H9 (cell line): ENCODE results near the gene CDKL4. TPM values are rescaled to one million over a fixed set of nuclear protein-coding genes. Genes with fewer than 3 reads are reported as not detected.

Experiments used
- DNase-seq: peaks from one replicate; pipeline ENCODE4 v3.0.0-alpha.2; 2017
- H2AFZ ChIP-seq: one replicate; pipeline ENCODE4 v1.6.1; 2013; ENCODE audit warnings: mild to moderate bottlenecking, low read length, control low read depth, moderate library complexity
- H2AK5ac ChIP-seq: 2 replicates; pipeline ENCODE4 v1.6.1; 2013; ENCODE audit warnings: low read length, control low read depth, mixed read lengths; ENCODE audit not compliant: insufficient read length
- H2BK120ac ChIP-seq: one replicate; pipeline ENCODE4 v1.6.1; 2013; ENCODE audit warnings: low read depth, mild to moderate bottlenecking, low read length, control low read depth, inconsistent platforms; ENCODE audit not compliant: poor library complexity, severe bottlenecking
- H2BK12ac ChIP-seq: 2 replicates; pipeline ENCODE4 v1.6.1; 2013; ENCODE audit warnings: low read length, control low read depth, mixed read lengths, low read depth; ENCODE audit not compliant: insufficient read length
- H2BK15ac ChIP-seq: 2 replicates; pipeline ENCODE4 v1.6.1; 2013; ENCODE audit warnings: low read depth, low read length, control low read depth
- H2BK20ac ChIP-seq: one replicate; pipeline ENCODE4 v1.6.1; 2013; ENCODE audit warnings: low read depth, mild to moderate bottlenecking, low read length, control low read depth, inconsistent platforms; ENCODE audit not compliant: poor library complexity, severe bottlenecking
- H2BK5ac ChIP-seq: 2 replicates; pipeline ENCODE4 v1.6.1; 2013; ENCODE audit warnings: low read length, control low read depth, mixed read lengths; ENCODE audit not compliant: insufficient read length
- H3K14ac ChIP-seq: 2 replicates; pipeline ENCODE4 v1.6.1; 2013; ENCODE audit warnings: low read length, control low read depth; ENCODE audit not compliant: insufficient read depth
- H3K18ac ChIP-seq: 2 replicates; pipeline ENCODE4 v1.6.1; 2013; ENCODE audit warnings: low read depth, mild to moderate bottlenecking, mixed read lengths, low read length, control low read depth; ENCODE audit not compliant: insufficient read length
- H3K23ac ChIP-seq: 2 replicates; pipeline ENCODE4 v1.6.1; 2013; ENCODE audit warnings: low read length, control low read depth, mixed read lengths, low read depth; ENCODE audit not compliant: insufficient read length
- H3K23me2 ChIP-seq: 2 replicates; pipeline ENCODE4 v1.6.1; 2013; ENCODE audit warnings: low read depth, mild to moderate bottlenecking, mixed read lengths, low read length, control low read depth; ENCODE audit not compliant: insufficient read length, poor library complexity, severe bottlenecking
- H3K27ac ChIP-seq: 2 replicates; pipeline ENCODE4 v1.5.1; 2013; ENCODE audit warnings: low read length, control low read depth, mixed read lengths, low read depth; ENCODE audit not compliant: insufficient read length
- H3K27me3 ChIP-seq: 2 replicates; pipeline ENCODE4 v1.6.1; 2013; ENCODE audit warnings: low read length, control low read depth, inconsistent platforms; ENCODE audit not compliant: insufficient read depth
- H3K4ac ChIP-seq: 2 replicates; pipeline ENCODE4 v1.6.1; 2013; ENCODE audit warnings: low read depth, mild to moderate bottlenecking, control low read depth, inconsistent platforms, low read length, moderate library complexity
- H3K4me1 ChIP-seq: 2 replicates; pipeline ENCODE4 v1.6.1; 2013; ENCODE audit warnings: low read length, control low read depth, inconsistent platforms; ENCODE audit not compliant: insufficient read depth
- H3K4me2 ChIP-seq: 2 replicates; pipeline ENCODE4 v1.6.1; 2013; ENCODE audit warnings: low read length, control low read depth, mixed read lengths; ENCODE audit not compliant: insufficient read length, insufficient read depth
- H3K56ac ChIP-seq: 2 replicates; pipeline ENCODE4 v1.6.1; 2013; ENCODE audit warnings: low read depth, mild to moderate bottlenecking, mixed read lengths, low read length, control low read depth; ENCODE audit not compliant: insufficient read length
- H3K79me1 ChIP-seq: 2 replicates; pipeline ENCODE4 v1.6.1; 2013; ENCODE audit warnings: low read depth, mild to moderate bottlenecking, moderate library complexity, low read length, control low read depth, inconsistent platforms; ENCODE audit not compliant: insufficient read depth, poor library complexity, severe bottlenecking
- H3K79me2 ChIP-seq: 2 replicates; pipeline ENCODE4 v1.6.1; 2013; ENCODE audit warnings: low read length, control low read depth, inconsistent platforms; ENCODE audit not compliant: insufficient read depth
- H3K9ac ChIP-seq: 2 replicates; pipeline ENCODE4 v1.6.1; 2013; ENCODE audit warnings: low read length, control low read depth, mixed read lengths; ENCODE audit not compliant: insufficient read length; ENCODE audit errors: extremely low read depth
- H3K9me3 ChIP-seq: one replicate; pipeline ENCODE4 v1.6.1; 2013; ENCODE audit warnings: low read depth, low read length, inconsistent platforms; ENCODE audit not compliant: control insufficient read depth
- H3T11ph ChIP-seq: one replicate; pipeline ENCODE4 v1.6.1; 2013; ENCODE audit warnings: mild to moderate bottlenecking, low read length, control low read depth, inconsistent platforms
- H4K20me1 ChIP-seq: one replicate; pipeline ENCODE4 v1.6.1; 2013; ENCODE audit not compliant: control insufficient read depth, insufficient read length, insufficient read depth
- H4K5ac ChIP-seq: 2 replicates; pipeline ENCODE4 v1.6.1; 2013; ENCODE audit warnings: low read depth, mild to moderate bottlenecking, mixed read lengths, low read length, control low read depth; ENCODE audit not compliant: insufficient read length
- H4K8ac ChIP-seq: replicated peaks from 2 replicates; pipeline ENCODE4 v1.6.1; 2013; ENCODE audit warnings: low read length, control low read depth, mixed read lengths, low read depth; ENCODE audit not compliant: insufficient read length
- H4K91ac ChIP-seq: 2 replicates; pipeline ENCODE4 v1.6.1; 2013; ENCODE audit warnings: low read depth, mild to moderate bottlenecking, moderate library complexity, mixed read lengths, low read length, control low read depth; ENCODE audit not compliant: insufficient read length
- H3K27ac Mint-ChIP-seq, 3 experiments: 2 replicates in 2 of 3; 3 replicates in 1 of 3; pipeline ENCODE4 v1.8.0; 2020 to 2021; ENCODE audit warnings: mixed read lengths in 3 of 3, mild to moderate bottlenecking in 1 of 3, moderate library complexity in 1 of 3
- H3K27me3 Mint-ChIP-seq: 2 replicates; pipeline ENCODE4 v1.8.0; 2021; ENCODE audit warnings: low read depth, mild to moderate bottlenecking, moderate library complexity, mixed read lengths
- H3K36me3 Mint-ChIP-seq, 3 experiments: 2 replicates in 2 of 3; 3 replicates in 1 of 3; pipeline ENCODE4 v1.8.0; 2020 to 2021; ENCODE audit warnings: low read depth in 3 of 3, mixed read lengths in 3 of 3; ENCODE audit not compliant: insufficient read depth in 1 of 3
- H3K4me1 Mint-ChIP-seq, 2 experiments: 2 replicates each; pipeline ENCODE4 v1.8.0; 2020; ENCODE audit warnings: mixed read lengths in 2 of 2
- H3K4me3 Mint-ChIP-seq, 2 experiments: 2 replicates in 1 of 2; 3 replicates in 1 of 2; pipeline ENCODE4 v1.8.0; 2020 to 2021; ENCODE audit warnings: mild to moderate bottlenecking in 2 of 2, mixed read lengths in 2 of 2, moderate library complexity in 1 of 2
- H3K9me3 Mint-ChIP-seq, 2 experiments: 2 replicates in 1 of 2; 3 replicates in 1 of 2; pipeline ENCODE4 v1.8.0; 2020; ENCODE audit warnings: mild to moderate bottlenecking in 2 of 2, mixed read lengths in 2 of 2, moderate library complexity in 1 of 2
- total RNA-seq: library from RNA; stranded (reverse); gene quantifications from 2 replicates; pipeline ENCODE4 v1.2.1, GENCODE V29; 2021
- TF ChIP-seq, protein P1 (sequence below): fragments of 200-600 bp; sonication (generic); conservative IDR thresholded peaks from 3 replicates; pipeline ENCODE4 v1.8.0; 2021; ENCODE audit warnings: antibody characterized with exemption, mild to moderate bottlenecking

The CDKL4 gene
- total RNA-seq, 1 experiment from 2014 or later = not detected

- peaks cover 4% of the 10 kb centered on the region in 2 experiments; a peak in 4 of 5 replicates for H3K9me3 Mint-ChIP-seq
- H2AFZ ChIP-seq = no peak overlapping the region
- no peak overlapping the region for H3K9ac ChIP-seq
- H2BK15ac ChIP-seq = no peak overlapping the region
- H3K27me3 ChIP-seq = no peaks in the 10 kb centered on the region
- H3K23me2 ChIP-seq = no peaks in the 10 kb centered on the region
- H3K18ac ChIP-seq = no peak overlapping the region
- H4K91ac ChIP-seq = no peak overlapping the region
- no peaks in the 10 kb centered on the region for H3K4me1 ChIP-seq
- H3K27me3 Mint-ChIP-seq = no peaks in the 10 kb centered on the region
- H3K23ac ChIP-seq = no peak overlapping the region
- H2AK5ac ChIP-seq = no peak overlapping the region
- no peak overlapping the region for H3K4ac ChIP-seq
- no peak overlapping the region for H2BK12ac ChIP-seq
- no peaks in the 10 kb centered on the region for H3K79me1 ChIP-seq
- no peak overlapping the region for H3K56ac ChIP-seq
- H2BK5ac ChIP-seq = no peak overlapping the region
- peaks cover 7% of the 10 kb centered on the region for H3K9me3 ChIP-seq
- no peak overlapping the region for H2BK120ac ChIP-seq
- H3K27ac Mint-ChIP-seq = no peak overlapping the region
- no peak overlapping the region for H3K4me3 Mint-ChIP-seq
- H4K8ac ChIP-seq = no peak overlapping the region
- H3K79me2 ChIP-seq = no peaks in the 10 kb centered on the region
- H3K27ac ChIP-seq = no peak overlapping the region
- H3K36me3 Mint-ChIP-seq = peaks cover 57 to 66% (median 62%) of the 10 kb centered on the region in 3 experiments
- H3K4me2 ChIP-seq = no peak overlapping the region
- no peak overlapping the region for H3T11ph ChIP-seq
- no peak overlapping the region for H3K14ac ChIP-seq
- H4K20me1 ChIP-seq = no peaks in the 10 kb centered on the region
- H2BK20ac ChIP-seq = no peak overlapping the region
- H3K4me1 Mint-ChIP-seq = no peaks in the 10 kb centered on the region
- no peak for DNase-seq
- TF ChIP-seq, protein P1, sequence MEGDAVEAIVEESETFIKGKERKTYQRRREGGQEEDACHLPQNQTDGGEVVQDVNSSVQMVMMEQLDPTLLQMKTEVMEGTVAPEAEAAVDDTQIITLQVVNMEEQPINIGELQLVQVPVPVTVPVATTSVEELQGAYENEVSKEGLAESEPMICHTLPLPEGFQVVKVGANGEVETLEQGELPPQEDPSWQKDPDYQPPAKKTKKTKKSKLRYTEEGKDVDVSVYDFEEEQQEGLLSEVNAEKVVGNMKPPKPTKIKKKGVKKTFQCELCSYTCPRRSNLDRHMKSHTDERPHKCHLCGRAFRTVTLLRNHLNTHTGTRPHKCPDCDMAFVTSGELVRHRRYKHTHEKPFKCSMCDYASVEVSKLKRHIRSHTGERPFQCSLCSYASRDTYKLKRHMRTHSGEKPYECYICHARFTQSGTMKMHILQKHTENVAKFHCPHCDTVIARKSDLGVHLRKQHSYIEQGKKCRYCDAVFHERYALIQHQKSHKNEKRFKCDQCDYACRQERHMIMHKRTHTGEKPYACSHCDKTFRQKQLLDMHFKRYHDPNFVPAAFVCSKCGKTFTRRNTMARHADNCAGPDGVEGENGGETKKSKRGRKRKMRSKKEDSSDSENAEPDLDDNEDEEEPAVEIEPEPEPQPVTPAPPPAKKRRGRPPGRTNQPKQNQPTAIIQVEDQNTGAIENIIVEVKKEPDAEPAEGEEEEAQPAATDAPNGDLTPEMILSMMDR = no peak
- no peak overlapping the region for H4K5ac ChIP-seq
Measured at GRCh38 chr2:39256040-39256439, 12.3 kb upstream of the CDKL4 start.
